NCI-H1436 treated with DMSO at 0.1 percent for 48 hours (cell line): ENCODE results near the gene PYGL.
"Not testable (repeated sequence)": the region's sequence is repeated elsewhere in the genome, so short reads cannot be mapped to it uniquely, and the experiment has no call there.

Source experiments
- DNase-seq: peaks from one replicate; lab custom pipeline; 2025; lab: John Stamatoyannopoulos, UW

The PYGL gene

DNA sequence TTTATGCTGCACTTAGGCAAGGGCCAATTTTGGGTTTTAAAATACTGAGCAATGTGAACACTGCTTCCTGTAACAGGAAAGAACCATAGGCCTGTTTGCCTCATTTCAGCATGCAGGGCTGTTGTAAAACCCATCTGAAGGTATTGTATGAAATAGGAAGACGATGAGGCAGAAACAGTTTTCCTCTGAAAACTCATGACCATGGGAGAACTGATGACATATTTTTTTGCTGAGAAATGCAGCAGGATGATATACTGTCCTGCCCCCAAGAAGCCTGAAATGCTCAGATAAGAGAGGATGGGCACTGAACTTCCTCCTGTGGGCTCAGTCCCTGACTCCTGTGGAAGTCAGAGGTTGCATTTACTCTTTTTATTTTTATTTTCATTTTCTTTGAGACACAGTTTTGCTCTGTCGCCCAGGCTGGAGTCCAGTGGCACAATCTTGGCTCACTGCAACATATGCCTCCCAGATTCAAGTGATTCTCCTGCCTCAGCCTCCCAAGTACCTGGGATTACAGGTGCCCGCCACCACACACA, 17.4 kb downstream of the PYGL start:
- no peak for DNase-seq

DNA sequence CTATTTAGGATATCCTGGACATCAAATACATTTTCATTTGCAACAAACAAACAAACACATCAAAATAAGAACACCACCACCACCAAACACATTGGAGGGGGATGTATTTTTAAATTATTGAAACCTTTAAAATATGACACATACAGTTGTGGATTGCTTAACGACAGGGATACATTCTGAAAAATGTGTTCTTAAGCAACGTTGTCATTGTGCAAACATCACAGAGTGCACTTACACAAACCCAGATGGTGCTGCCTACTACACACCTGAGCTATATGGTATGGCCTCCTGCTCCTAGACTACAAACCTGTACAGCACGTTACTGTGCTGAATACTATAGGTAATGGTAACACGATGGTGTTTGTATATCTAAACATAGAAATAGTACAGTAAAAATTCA, 19.4 kb downstream of the PYGL start:
- DNase-seq = no peak

DNA sequence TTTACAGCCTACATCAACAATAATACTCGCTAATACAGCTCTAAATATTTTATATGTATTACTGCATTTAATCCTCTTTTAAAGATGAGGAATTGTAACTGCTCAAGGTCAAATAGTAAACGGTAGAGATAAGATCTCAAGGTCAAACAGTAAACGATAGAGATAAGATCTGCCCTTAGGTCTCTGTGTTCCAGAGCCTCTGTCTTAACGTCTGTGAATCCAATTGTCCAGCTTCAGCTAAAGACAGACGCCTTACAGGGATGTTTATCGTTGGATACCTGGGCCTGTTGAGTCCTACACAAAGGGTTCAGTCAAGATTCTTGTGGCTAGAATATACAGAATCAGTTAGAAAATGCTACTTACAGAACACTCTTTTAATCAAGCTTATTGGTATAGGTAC, 20.0 kb downstream of the PYGL start:
- no peak for DNase-seq

DNA sequence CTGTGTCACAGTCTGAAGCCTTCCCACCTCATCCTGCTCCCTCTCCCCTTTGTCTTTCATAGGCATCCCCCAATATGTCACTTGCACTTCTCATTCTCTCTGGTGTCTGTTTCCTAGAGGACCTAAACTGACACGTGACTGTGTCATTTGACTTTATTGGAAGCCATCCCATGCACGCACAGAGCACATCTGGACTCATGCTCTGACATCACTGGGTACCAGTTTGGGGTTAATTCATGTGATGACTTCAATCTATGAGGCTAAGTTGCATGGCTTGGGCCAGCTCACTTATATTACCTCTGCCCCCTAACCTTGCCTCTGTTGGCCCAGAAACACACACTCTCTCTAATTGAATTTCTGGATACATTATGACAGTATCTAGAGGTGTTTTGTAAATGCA, 21.5 kb downstream of the PYGL start:
- no peak for DNase-seq

DNA sequence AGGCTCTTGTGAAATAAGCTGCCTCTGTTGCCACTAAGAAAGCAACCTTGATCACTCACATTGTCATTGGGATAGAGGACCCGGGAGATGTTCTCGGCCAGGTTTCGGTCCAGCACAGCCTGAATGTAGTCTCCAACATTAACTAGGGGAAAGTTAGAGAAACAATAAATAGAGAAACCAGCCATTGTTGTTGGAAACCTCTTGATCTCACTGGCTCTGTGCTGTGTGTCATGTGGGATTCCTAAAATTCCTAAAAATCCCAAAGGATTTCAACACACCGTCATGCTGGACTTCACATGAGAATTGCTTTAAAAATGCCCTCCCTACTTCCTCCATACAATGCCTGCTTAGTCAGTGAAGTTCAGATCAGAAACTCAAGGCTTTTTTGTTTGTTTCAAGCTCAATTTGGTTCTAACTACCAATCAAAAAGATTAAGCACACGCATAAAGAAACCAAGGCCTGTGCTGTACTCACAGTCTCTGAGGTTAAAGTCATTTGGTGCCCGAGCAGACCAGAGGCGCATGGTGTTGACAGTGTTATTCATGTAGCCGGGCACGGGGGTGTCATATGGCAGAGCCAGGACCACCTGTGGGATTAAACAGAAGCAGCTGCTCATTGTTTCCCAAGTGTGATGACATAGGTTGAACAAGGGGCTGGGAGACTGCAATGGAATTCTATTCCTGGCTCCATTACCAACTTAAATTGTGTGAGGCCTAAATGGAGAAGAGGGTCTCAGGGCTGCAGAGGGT, 23.6 kb downstream of the PYGL start:
- no peak for DNase-seq

DNA sequence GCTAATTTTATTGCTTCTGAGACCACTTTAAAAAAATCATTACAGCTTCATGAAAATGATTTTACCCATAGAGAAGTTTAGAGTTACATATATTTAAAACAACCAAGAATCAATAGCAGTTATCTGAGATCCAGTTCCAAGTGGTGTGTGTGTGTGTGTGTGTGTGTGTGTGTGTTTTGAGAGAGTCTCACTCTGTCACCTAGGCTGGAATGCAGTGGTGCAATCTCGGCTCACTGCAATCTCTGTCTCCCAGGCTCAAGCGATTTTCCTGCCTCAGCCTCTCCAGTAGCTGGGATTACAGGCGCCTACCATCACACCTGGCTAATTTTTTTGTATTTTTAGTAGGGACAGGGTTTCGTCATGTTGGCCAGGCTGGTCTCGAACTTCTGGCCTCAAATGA, 24.8 kb downstream of the PYGL start:
- not testable (repeated sequence) for DNase-seq

DNA sequence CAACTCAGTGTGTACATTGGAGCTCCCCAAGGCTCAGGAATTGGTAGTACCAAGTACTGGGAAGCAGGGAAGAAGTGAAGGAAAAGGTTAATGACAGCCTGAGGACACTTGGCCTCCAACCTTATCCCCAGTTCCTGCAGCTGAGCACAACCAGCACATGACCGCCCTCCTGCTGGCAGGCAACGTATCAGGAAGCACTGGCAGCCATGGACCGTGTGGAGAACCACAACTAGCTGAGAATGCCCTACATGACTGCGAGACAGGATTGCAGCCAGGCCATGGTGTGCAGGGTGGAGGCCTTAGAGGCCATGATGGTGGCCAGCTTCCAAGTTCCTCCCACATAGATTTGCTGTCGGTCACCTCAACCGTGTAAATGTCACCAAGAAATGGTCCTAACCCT, 26.8 kb downstream of the PYGL start:
- DNase-seq = no peak

DNA sequence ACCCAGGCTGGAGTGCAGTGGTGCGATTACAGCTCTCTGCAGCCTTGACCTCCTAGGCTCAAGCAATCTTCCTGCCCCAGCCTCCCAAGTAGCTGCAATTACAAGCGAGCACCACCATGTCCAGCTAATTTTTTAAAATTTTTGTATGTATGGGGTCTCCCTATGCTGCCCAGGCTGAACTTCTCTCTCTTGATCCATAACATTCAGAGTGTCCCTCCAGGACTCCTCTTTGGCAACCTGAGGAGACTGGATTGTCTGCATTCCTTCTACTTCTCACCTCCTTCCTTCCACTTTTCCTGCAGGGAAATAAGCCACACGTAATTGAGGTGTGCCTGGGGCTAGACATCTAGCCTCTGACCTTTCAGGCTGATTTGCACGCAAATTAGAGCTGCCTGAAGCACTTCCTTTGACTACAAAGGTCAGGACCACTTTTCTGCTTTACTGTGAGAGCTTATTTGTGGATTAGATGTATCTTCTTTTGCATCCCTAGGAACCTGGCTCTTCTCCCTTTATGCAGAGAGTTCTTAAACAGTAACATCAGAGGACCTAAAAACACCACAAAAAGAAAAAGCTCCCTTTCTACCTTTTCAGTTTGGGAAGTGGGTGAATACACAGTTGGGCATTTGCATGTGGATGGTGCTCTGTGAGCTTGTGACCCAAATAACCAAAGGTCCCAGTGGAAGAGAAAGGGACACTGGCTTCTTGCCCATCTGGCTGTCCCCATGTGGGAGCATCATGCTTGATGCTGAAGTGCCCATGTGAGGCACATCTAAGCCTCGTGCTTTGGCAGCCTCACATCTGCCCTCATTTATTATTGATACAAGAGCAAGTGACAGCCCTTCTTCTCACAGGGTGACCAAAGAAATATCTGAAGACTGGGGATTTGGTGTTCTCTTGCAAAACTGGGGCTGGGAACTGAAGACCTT, 33.5 kb downstream of the PYGL start:
- no peak for DNase-seq

DNA sequence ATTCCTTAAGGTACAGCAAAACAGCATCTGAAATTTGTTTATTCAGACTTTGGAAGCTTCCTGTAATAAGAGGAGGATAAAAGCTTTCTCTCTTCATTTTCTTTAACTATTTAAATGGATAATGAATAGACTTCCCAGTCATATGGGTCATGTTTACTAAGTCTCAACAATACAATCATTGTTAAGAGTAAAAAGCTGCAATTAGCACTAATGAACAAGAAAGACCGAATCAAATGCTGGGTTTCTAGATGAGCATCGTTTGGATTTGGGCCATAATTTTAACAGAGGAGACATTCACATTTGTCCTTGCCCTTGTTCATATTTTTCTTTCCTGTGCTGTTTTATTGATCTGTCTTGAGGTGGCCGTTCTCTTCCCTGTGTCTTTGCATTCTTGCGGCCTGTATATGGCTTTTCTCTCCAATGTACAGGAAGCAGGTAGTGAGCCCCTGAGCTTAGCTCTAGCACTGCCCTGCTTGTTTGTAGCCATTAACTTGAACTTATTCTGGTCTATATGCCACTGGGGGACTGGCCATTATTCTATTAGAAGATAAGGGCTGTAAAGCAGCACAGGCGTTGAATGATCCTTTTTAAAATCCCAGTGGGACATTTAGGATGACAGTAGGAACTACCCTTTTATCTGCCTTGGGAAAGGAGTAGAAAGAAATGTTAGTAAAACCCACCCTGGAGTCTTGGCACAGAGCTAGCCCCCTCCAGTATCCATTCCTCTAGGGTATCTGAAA, 37.8 kb downstream of the PYGL start:
- peak; percentile 37 for DNase-seq

DNA sequence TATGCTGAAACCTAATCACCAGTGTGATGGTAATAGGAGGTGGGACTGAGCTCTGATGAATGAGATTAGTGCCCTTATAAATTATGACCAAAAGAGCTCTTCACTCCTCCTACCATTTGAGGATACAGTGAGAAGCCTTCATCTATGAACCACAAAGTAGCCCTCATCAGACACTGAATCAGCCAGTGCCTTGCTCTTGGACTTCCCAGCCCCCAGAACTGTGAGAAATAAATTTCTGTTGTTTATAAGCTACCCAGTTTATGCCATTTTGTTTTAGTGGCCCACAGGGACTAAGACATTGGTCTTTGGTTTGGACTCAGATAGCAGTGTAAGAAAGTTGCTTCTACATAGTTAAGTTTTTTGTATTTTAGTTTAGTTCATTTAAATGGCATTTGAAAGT, 39.6 kb downstream of the PYGL start:
- no peak for DNase-seq

DNA sequence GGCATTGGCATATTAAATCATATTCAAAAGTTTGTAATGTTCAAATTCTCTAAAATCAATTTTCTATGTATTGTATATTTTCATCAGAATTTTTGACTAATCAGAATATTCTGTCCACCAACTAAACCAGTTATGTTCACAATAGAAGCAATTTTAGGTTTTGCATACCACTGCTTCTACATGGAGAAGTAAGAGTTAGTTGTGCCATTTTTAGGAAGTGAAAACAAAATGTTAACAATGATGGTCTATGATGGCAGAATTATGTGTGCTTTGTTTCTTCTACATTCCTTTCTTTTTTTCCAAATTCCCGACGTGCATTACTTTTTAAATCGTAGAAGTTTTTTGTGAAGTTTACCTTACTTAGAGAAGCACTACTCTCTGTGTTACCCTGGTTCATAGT, 42.9 kb downstream of the PYGL start:
- no peak for DNase-seq

DNA sequence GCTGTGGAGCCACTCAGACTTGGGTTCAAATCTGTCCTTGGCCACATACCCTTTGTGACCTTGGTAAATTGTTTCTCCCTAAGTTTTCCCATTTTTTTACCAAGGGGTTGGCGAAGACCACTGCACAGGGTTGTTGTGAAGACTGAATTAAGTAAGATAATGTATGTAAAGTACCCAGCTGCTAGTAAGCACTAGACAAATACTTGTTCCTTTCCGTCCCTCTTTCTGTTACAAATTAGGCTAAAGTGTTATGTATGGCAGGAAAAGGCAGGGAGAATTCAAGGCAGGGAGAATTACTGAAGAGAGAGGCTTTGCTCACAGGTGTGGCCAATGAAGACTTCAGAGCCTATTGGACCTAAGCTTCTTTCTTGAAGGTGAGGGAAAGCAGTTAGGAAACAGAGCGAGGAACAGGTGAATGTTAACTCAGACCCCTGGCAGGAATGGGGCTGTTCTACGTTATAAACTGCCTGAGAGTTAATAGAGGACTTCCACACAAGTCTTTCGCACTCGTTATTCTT, 46.6 kb downstream of the PYGL start:
- DNase-seq = no peak

DNA sequence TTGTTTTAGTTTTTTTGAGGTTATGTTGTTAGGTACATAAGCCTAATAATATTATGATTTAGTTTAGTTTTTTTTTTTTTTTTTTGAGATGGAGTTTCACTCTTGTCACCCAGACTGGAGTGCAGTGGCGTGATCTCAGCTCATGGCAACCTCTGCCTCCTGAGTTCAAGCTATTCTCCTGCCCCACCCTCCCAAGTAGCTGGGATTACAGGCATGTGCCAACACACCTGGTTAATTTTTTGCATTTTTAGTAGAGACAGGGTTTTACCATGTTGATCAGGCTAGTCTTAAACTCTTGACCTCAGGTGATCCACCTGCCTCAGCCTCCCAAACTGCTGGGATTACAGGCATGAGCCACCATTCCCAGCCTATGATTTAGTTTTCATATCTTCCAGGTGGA, 47.3 kb downstream of the PYGL start:
- not testable (repeated sequence) for DNase-seq

DNA sequence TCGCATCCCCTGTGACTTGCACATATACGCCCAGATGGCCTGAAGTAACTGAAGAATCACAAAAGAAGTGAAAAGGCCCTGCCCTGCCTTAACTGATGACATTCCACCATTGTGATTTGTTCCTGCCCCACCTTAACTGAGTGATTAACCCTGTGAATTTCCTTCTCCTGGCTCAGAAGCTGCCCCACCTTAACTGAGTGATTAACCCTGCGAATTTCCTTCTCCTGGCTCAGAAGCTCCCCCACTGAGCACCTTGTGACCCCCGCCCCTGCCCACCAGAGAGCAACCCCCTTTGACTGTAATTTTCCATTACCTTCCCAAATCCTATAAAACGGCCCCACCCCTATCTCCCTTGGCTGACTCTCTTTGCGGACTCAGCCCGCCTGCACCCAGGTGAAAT, 47.9 kb downstream of the PYGL start:
- DNase-seq = not testable (repeated sequence)

DNA sequence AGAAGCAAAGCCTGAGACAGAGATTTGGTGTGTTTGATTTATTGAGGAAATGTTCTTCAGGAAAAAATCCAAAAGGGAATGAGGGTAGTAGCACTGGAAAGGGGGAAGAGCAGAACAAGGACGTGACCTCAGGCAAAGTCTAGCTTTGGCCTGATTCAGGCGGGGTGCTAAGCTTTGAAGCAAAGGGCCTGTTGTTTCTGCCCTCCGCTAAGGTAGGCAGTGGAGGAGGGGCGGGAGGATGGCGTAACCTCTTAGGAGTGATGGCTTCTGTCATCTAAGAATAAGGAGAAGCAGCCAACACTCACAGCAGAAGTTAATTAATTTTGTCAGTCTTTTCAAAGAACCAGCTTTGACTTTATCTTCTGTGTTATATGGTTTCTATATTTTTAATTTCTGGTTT, 52.0 kb downstream of the PYGL start:
- no peak for DNase-seq

DNA sequence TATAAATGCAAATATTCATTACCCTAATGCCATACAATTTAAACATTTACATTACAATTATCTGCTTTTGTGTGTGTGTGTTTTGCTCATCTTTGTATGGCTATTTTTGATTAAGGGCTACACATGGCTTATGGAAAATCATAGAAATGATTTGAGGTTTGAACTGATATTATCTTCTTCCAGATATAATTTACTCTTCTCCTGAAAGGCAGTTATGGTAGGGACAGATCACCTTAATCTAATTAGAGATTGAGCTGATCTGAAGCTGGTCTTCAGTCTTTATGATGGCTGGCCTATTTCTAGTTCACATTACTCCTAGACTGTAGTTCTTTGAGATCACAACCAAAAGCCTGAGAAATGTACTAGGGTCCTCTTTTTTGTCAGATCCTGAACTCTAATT, 56.8 kb downstream of the PYGL start:
- DNase-seq = no peak

DNA sequence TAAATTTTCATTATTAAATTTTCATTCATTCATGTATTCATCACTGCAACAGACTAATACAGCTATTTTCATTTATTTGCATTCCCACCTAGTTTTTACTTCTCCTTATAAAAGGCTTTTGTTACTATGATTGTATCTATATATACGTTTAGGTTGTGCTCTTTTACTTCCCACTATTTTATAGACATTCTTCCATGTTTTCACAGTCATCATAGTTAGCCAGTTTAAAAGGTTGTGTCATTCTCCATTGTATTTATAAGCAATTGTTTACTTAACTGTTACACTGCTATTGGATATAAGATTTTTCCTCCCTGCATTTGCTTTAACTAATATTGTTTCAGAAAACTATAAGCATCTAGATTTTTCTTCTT, 60.5 kb downstream of the PYGL start:
- DNase-seq = no peak

DNA sequence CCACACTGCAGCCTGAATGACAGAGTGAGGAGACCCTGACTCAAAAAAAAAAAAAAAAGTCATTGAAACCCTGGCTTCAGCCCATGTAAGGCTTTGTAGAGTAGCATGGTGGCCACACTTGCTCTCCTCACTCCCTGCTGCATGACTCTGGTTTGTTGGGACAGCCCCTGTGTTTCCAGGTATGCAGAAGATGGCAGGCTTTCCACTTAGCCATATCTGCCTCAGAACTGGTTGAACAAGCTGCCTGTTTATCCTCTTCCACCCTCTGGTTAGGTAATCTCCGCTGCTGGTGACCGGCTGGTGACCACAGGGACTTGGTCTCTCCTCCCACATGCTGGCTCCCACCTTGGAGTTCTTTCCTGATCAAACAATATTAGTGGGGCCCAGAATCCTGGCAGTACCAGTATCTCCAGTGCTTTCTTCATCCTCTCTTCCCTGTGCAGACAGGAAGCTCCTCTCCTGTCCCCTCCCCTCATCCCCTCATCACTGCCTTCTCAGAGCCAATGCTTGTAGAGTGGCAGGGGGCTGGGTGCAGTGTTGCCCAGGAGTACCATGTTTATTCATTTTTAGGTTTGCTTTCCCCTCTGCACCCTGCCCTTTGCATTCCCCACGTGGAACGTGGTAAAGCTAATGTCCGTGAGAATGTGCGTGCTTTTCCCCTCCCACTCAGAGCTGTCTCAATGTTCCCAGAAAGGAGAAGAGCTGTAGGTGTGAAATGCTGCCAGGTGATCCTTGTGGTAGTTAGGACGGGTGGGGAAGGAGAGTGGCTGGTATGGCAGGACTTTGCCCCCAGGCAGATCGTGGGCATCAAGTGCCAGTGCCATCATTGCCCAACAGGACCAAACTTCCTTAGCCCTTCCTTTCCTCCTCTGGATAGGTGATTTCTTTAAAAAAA, 61.1 kb downstream of the PYGL start:
- no peak for DNase-seq

DNA sequence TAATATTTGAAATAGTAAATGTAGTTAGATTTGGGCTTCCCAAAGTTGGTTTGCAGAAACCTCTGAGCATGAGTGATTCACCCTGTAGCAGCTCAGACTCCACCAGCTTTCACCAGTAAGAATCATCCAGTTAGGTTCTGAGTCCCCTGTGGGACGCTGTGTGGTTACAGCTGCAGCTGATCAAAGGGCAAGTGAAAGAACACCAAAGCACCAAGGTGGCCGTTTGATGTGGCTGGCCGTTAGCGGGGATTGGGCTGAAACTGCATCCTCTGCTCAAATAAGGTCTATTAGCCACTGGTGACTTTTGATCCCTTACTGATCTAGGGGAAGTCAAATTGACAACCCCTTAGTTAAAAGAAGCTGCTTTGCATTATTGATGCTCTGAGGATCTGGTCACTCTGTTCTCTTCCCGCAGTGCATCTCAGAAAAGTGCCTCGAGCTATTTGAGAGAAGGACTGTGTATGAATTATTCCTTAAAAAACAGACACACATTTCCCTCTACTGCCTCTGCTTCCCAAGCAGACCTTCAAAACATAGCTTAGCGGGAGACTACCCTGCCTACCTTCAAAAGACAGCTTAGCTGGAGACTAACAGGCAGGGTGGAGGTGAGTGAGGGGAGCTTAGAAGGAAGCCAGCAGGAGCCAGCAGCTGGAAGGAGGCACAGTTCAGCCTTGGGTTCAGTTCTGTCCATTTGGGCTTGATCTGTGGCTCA, 68.8 kb downstream of the PYGL start:
- DNase-seq = no peak

DNA sequence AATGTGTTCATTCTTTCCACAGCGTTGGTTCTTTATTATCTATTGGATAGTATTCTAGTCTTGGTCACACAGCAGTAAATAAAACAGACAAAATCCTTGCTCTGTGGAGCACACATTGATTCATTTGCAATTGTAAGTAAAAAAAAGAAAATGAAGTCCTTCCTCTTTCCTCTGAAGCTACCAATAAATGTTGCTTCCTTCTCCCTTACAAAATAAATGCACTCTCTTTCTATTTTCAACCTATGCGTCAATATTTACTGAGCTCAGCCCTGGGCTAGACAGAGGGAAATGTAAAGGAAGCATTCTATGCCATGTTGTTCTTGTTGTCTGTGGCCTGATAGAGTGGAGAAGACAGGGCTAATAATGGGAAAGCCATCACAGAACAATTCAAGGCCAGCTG, 69.5 kb downstream of the PYGL start:
- no peak for DNase-seq
